Stomach smooth muscle (tissue), 2 donors: ENCODE measurements around the gene PRUNE2.

Experiments
- H3K27ac ChIP-seq: one replicate; pipeline ENCODE4 v1.7.0; 2013; ENCODE audit warnings: mild to moderate bottlenecking, low read length, inconsistent platforms
- H3K27me3 ChIP-seq, 2 donors: one replicate each; pipeline ENCODE4 v1.7.0; 2013; ENCODE audit warnings: low read length in 2 of 2; ENCODE audit not compliant: insufficient read depth in 2 of 2, control insufficient read depth in 1 of 2
- H3K36me3 ChIP-seq, 2 donors: one replicate each; pipeline ENCODE4 v1.7.0; 2013; ENCODE audit warnings: low read length in 2 of 2; ENCODE audit not compliant: control insufficient read depth in 2 of 2, insufficient read depth in 2 of 2
- H3K4me1 ChIP-seq: one replicate; pipeline ENCODE4 v1.7.0; 2013; ENCODE audit warnings: low read length; ENCODE audit not compliant: control insufficient read depth, insufficient read depth
- H3K4me3 ChIP-seq, 2 donors: one replicate each; pipeline ENCODE4 v1.7.0; 2013; ENCODE audit warnings: low read length in 2 of 2
- H3K9ac ChIP-seq, 2 donors: one replicate each; pipeline ENCODE4 v1.7.0; 2013; ENCODE audit warnings: low read length in 2 of 2, mild to moderate bottlenecking in 1 of 2
- H3K9me3 ChIP-seq, 2 donors: one replicate each; pipeline ENCODE4 v1.7.0; 2013; ENCODE audit warnings: low read length in 2 of 2; ENCODE audit not compliant: control insufficient read depth in 2 of 2
- donor health status: healthy.
- donor health status: Pancreatic carcinoma.

The PRUNE2 gene

GRCh38 chr9:76827296-76828080 lies 78.4 kb downstream of the PRUNE2 start:
- Histone ChIP-seq H3K36me3 (peaks cover 22% of the 10 kb centered on the region in 2 donors), H3K27ac (peak overlapping the region; percentile 62), H3K4me3 (no peak overlapping the region), H3K27me3 (no peaks in the 10 kb centered on the region), H3K9ac (peak overlapping the region in 1 of 2 donors; percentile 40), H3K9me3 (no peaks in the 10 kb centered on the region), H3K4me1 (peaks cover 15% of the 10 kb centered on the region)

GRCh38 chr9:76820431-76820830 lies 85.5 kb downstream of the PRUNE2 start:
- H3K36me3 ChIP-seq: peaks cover 13% of the 10 kb centered on the region in 2 donors

DNA sequence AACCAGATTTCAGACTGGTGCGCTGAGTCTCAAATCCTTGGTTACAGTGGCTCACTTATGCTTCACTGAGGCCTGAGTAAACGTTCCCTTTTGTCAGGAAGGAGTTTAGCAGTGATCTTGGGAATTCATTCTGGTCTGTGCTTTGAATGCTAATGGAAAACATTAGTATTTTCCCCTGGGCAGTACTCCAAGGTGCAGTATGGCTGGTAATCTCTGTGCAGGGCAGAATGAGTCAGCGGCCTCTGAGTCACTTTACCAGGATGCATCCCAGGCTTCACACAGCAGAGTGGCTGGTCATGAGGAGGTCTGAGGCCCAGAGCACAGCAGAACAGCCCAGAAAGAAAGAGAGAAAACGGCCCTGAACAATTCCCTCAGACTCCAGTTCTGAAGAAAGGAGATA lies 87.6 kb downstream of the PRUNE2 start:
- Histone ChIP-seq H3K27ac (peak overlapping the region; percentile 87), H3K4me1 (peaks cover 30% of the 10 kb centered on the region), H3K27me3 (no peaks in the 10 kb centered on the region), H3K36me3 (peaks cover under 1 to 4% of the 10 kb centered on the region in 2 donors), H3K9ac (peak overlapping the region; percentile 56 to 65), H3K4me3 (no peak overlapping the region), H3K9me3 (no peaks in the 10 kb centered on the region)

More at GRCh38 chr9:76820431-76820830, 85.5 kb downstream of the PRUNE2 start:
- H3K4me1 ChIP-seq: peaks cover 28% of the 10 kb centered on the region
- peak overlapping the region; percentile 87 for H3K27ac ChIP-seq
- no peaks in the 10 kb centered on the region for H3K27me3 ChIP-seq
- H3K9ac ChIP-seq: no peak overlapping the region
- H3K4me3 ChIP-seq: no peak overlapping the region
- no peaks in the 10 kb centered on the region for H3K9me3 ChIP-seq

DNA sequence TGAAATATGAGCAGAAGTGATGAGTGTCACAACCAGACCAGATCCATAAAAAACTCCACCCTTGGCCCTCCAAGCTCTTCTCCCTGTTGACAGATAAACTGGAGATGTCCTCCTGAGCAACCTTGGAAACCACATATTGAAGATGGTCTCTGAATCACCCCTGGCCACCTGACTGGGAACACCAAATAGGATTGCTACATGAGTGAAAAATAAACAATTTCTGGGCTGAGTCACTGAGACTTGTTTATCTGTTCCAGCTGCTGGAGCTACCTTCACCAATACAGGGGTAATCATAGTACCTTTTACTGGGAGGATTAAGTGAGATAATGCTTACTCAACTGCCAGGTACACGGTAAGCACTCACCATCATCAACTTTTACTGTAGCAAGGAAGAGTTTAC lies 88.4 kb downstream of the PRUNE2 start:
- Histone ChIP-seq H3K4me1 (peaks cover 30% of the 10 kb centered on the region), H3K4me3 (no peak overlapping the region), H3K27me3 (no peaks in the 10 kb centered on the region), H3K9me3 (no peaks in the 10 kb centered on the region), H3K27ac (peak overlapping the region; percentile 87), H3K9ac (peak overlapping the region in 1 of 2 donors; percentile 25), H3K36me3 (peaks cover 0 to 3% of the 10 kb centered on the region in 2 donors)

GRCh38 chr9:76812591-76812990 lies 93.3 kb downstream of the PRUNE2 start:
- H3K4me1 ChIP-seq: peaks cover 18% of the 10 kb centered on the region
- peaks cover 2 to 3% of the 10 kb centered on the region in 2 donors for H3K36me3 ChIP-seq
- no peaks in the 10 kb centered on the region for H3K9me3 ChIP-seq
- no peak overlapping the region for H3K4me3 ChIP-seq
- no peaks in the 10 kb centered on the region for H3K27me3 ChIP-seq
- no peak overlapping the region for H3K9ac ChIP-seq
- no peak overlapping the region for H3K27ac ChIP-seq

- H3K9me3 ChIP-seq: no peaks in the 10 kb centered on the region
- peak overlapping the region in 1 of 2 donors; percentile 24 for H3K9ac ChIP-seq
- peaks cover 2 to 7% of the 10 kb centered on the region in 2 donors for H3K36me3 ChIP-seq
- peaks cover 12% of the 10 kb centered on the region for H3K4me1 ChIP-seq
- no peak overlapping the region for H3K4me3 ChIP-seq
- H3K27me3 ChIP-seq: no peaks in the 10 kb centered on the region
- no peak overlapping the region for H3K27ac ChIP-seq
Measured at GRCh38 chr9:76810377-76810957, 95.4 kb downstream of the PRUNE2 start.

DNA sequence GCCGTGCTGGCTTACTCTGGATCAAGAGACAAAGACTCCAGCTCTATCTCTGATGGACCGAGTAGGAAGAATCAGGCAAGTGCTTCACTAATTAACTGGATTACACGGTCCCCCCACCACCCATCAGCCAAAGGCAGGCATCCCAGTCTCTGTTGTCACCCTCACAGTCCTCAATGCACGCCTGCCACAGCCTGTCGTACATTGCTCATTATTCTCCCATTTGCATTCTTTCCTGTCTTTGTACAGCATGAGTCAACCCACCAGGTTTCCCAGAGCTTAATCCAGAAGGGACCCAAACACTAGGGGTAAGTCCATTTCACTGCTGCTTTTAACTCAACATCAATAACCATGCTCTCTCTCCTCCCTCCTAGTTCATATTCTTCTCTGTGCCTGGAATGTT lies 97.3 kb downstream of the PRUNE2 start:
- H3K9ac ChIP-seq: no peak overlapping the region
- no peaks in the 10 kb centered on the region for H3K9me3 ChIP-seq
- no peak overlapping the region for H3K4me3 ChIP-seq
- peaks cover 12 to 13% of the 10 kb centered on the region in 2 donors for H3K36me3 ChIP-seq
- peaks cover 10% of the 10 kb centered on the region for H3K4me1 ChIP-seq
- H3K27me3 ChIP-seq: no peaks in the 10 kb centered on the region
- no peak overlapping the region for H3K27ac ChIP-seq

- Histone ChIP-seq H3K27ac (no peak overlapping the region), H3K4me1 (no peaks in the 10 kb centered on the region), H3K9ac (no peak overlapping the region), H3K4me3 (no peak overlapping the region), H3K36me3 (peaks cover 13 to 15% of the 10 kb centered on the region in 2 donors), H3K9me3 (no peaks in the 10 kb centered on the region), H3K27me3 (no peaks in the 10 kb centered on the region)
Measured at GRCh38 chr9:76803762-76804161, 102.2 kb downstream of the PRUNE2 start.

- H3K27ac ChIP-seq: no peak overlapping the region
- no peaks in the 10 kb centered on the region for H3K4me1 ChIP-seq
- H3K4me3 ChIP-seq: no peak overlapping the region
- no peaks in the 10 kb centered on the region for H3K27me3 ChIP-seq
- peaks cover 13% of the 10 kb centered on the region in 2 donors for H3K36me3 ChIP-seq
- no peak overlapping the region for H3K9ac ChIP-seq
- H3K9me3 ChIP-seq: no peaks in the 10 kb centered on the region
Measured at GRCh38 chr9:76803083-76803482, 102.8 kb downstream of the PRUNE2 start.

DNA sequence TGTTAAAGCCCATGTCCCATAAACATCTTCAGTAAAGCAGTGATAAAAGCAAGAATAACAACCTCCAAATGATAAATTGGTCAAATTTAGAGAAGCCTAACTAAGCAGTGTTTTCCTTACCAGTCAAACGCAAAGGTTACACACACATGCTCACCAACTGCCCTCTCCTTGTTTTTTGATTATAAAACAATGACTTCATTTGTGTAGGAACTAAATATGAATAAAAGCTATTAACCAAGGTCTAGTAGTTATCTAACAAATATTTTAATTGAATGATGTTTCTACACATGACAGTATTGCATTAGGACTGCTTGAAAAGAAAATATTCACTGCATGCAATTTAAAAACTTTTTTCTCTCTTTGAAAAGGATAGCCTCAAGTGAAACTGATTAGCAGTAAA lies 105.0 kb downstream of the PRUNE2 start:
- Histone ChIP-seq H3K9me3 (no peaks in the 10 kb centered on the region), H3K36me3 (peaks cover 11 to 13% of the 10 kb centered on the region in 2 donors), H3K27me3 (no peaks in the 10 kb centered on the region), H3K4me1 (no peaks in the 10 kb centered on the region), H3K4me3 (no peak overlapping the region), H3K27ac (no peak overlapping the region), H3K9ac (no peak overlapping the region)

DNA sequence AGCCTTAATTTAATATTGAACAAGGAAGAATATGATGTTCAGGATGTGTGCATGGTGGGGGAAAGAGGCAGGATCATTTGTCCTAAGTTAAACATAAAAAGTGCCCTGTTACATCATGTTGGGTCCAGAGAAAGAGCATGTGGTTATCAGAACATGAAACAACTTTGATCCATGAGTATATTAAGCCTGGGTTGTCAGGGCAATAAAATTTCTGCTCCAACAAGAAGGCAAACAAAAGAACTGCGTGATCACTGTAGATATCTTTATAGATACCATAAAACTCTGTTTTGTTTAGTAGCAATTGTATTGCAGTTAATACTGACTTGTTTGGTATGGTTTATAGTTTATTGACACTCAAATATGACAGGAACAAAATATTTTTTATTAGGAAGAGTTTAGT lies 106.4 kb downstream of the PRUNE2 start:
- H3K9me3 ChIP-seq: no peaks in the 10 kb centered on the region
- H3K27ac ChIP-seq: no peak overlapping the region
- no peaks in the 10 kb centered on the region for H3K27me3 ChIP-seq
- H3K4me1 ChIP-seq: no peaks in the 10 kb centered on the region
- no peak overlapping the region for H3K9ac ChIP-seq
- peaks cover 10 to 12% of the 10 kb centered on the region in 2 donors for H3K36me3 ChIP-seq
- H3K4me3 ChIP-seq: no peak overlapping the region
